Stimulated activated CD4-positive, alpha-beta T cell treated with anti-CD3 and anti-CD28 coated beads, Interleukin-15, amount 100 ng/mL, for 1 hour (primary cell): Measurements from ENCODE around the gene CNOT3.

Experiments
- DNase-seq, 2 donors: peaks; one replicate each; pipeline ENCODE4 v3.0.0-alpha.2; 2020; ENCODE audit warnings: low read depth in 1 of 2, low spot score in 1 of 2

CNOT3 gene

GRCh38 chr19:54149021-54149812, 11.7 kb downstream of the CNOT3 start:
- DNase-seq = no peak

GRCh38 chr19:54151362-54152035, 13.9 kb downstream of the CNOT3 start:
- DNase-seq = no peak

GRCh38 chr19:54152267-54152666, 14.7 kb downstream of the CNOT3 start:
- DNase-seq = no peak

GRCh38 chr19:54152878-54153524, 15.4 kb downstream of the CNOT3 start:
- no peak for DNase-seq

- DNase-seq = no peak
Measured at GRCh38 chr19:54153731-54154326, 16.3 kb downstream of the CNOT3 start.

- no peak for DNase-seq
Measured at GRCh38 chr19:54154603-54155345, 17.2 kb downstream of the CNOT3 start.

GRCh38 chr19:54155694-54156093, 18.1 kb downstream of the CNOT3 start:
- DNase-seq = no peak

- no peak for DNase-seq
Measured at GRCh38 chr19:54156490-54156889, 18.9 kb downstream of the CNOT3 start.

GRCh38 chr19:54156953-54157352, 19.4 kb downstream of the CNOT3 start:
- no peak for DNase-seq

GRCh38 chr19:54158812-54159351, 21.3 kb downstream of the CNOT3 start:
- DNase-seq = no peak

GRCh38 chr19:54159352-54160181, 22.0 kb downstream of the CNOT3 start, which contains the start of gene LENG1:
Gene LENG1 (minus strand): TSS chr19:54159721. CDS start chr19:54159695, 26 bp downstream.
- DNase-seq = peak; percentile 87 to 97

- DNase-seq = no peak
Measured at GRCh38 chr19:54160182-54160811, 22.7 kb downstream of the CNOT3 start.

GRCh38 chr19:54160854-54161253, 23.3 kb downstream of the CNOT3 start:
- DNase-seq = no peak

- peak; percentile 64 to 73 for DNase-seq
Measured at GRCh38 chr19:54162241-54162805, 24.8 kb downstream of the CNOT3 start.

- no peak for DNase-seq
Measured at GRCh38 chr19:54162884-54163283, 25.3 kb downstream of the CNOT3 start.

- peak in 1 of 2 donors; percentile 31 for DNase-seq
Measured at GRCh38 chr19:54164369-54165068, 27.0 kb downstream of the CNOT3 start.

GRCh38 chr19:54165222-54165621, 27.7 kb downstream of the CNOT3 start:
- DNase-seq = no peak
